ENCODE data around the gene LYPLAL1. TPM values are rescaled to one million over a fixed set of nuclear protein-coding genes. Genes with fewer than 3 reads are reported as not detected.

The LYPLAL1 gene
- total and polyA plus RNA-seq, 2 of the 13 experiments (the other 11 are each of a cell fraction or from before 2014, with no cell fraction given), result 17.0 to 31.6 TPM

- no peak overlapping the region for H2AFZ ChIP-seq (ENCODE audit: low read length)
- ChIA-PET POLR2A (no interaction called here), CTCF (ENCODE audit: low intra/inter-chr PET ratio, low total read pairs) (no interaction called here)
- no peaks in the 10 kb centered on the region for H3K4me1 ChIP-seq (ENCODE audit: insufficient read depth, low read length)
- DNase-seq (ENCODE audit: low spot score) (no peak), ATAC-seq (no peak), FAIRE-seq (no peak)
- no peak overlapping the region for H3K4me3 ChIP-seq (replicated peaks in 1 of 3; ENCODE audit: insufficient read depth in 1 of 3, low read depth in 2 of 3, low read length in 3 of 3)
- H3K9ac ChIP-seq (ENCODE audit: insufficient read depth, low read depth, low read length), result no peak overlapping the region
- no peaks in the 10 kb centered on the region for H3K36me3 ChIP-seq (replicated peaks in 1 of 2; ENCODE audit: control insufficient read depth in 1 of 2, insufficient read depth in 2 of 2, low read length in 2 of 2)
- H3K4me2 ChIP-seq (ENCODE audit: low read depth, low read length), result no peak overlapping the region
- no peaks in the 10 kb centered on the region for H3K9me3 ChIP-seq (ENCODE audit: low read length)
- no peak overlapping the region for H3K27ac ChIP-seq (ENCODE audit: extremely low read length, insufficient read depth, low read length)
- 3% methylated on average over 1 of the region's 1 CpG for WGBS (ENCODE audit: low lambda C conversion rate)
- H3K79me2 ChIP-seq (ENCODE audit: insufficient read depth, low read length), result no peaks in the 10 kb centered on the region
- in situ Hi-C loops (cut with HindIII; ENCODE audit: extremely low pct_ligation_motif_present, low pct_unique_long_range_greater_than_20kb) (no loop called here), intact Hi-C loops (cut with micrococcal nuclease; ENCODE audit: unreplicated experiment) (no loop called here)
- H3K27me3 ChIP-seq (ENCODE audit: control insufficient read depth in 1 of 2, insufficient read depth in 2 of 2, low read length in 2 of 2), result no peaks in the 10 kb centered on the region
- BruUV-seq (replicated peaks), result no TSS peak
- H4K20me1 ChIP-seq (ENCODE audit: insufficient read depth, low read length), result no peaks in the 10 kb centered on the region
- TF ChIP-seq PRDM10 (CRISPR knock-in tag; IDR thresholded peaks at IDR 0.05; ENCODE audit: low read depth), result no peak
- TF ChIP-seq ARHGAP35 (CRISPR knock-in tag; IDR thresholded peaks at IDR 0.05; ENCODE audit: borderline replicate concordance), result no peak
- TF ChIP-seq ZNF605 (CRISPR knock-in tag; IDR thresholded peaks at IDR 0.05), result no peak
- TF ChIP-seq GLI4 (CRISPR knock-in tag; IDR thresholded peaks at IDR 0.05; ENCODE audit: borderline replicate concordance), result no peak
- no peak for TF ChIP-seq ZNF788 (CRISPR knock-in tag; IDR thresholded peaks at IDR 0.05; ENCODE audit: borderline replicate concordance)
- no peak for TF ChIP-seq GZF1 (CRISPR knock-in tag; IDR thresholded peaks at IDR 0.05)
- TF ChIP-seq ZNF232 (CRISPR knock-in tag; IDR thresholded peaks at IDR 0.05; ENCODE audit: borderline replicate concordance), result no peak
- TF ChIP-seq MEIS1 (CRISPR knock-in tag; IDR thresholded peaks at IDR 0.05; ENCODE audit: borderline replicate concordance), result no peak
- TF ChIP-seq, protein P1, sequence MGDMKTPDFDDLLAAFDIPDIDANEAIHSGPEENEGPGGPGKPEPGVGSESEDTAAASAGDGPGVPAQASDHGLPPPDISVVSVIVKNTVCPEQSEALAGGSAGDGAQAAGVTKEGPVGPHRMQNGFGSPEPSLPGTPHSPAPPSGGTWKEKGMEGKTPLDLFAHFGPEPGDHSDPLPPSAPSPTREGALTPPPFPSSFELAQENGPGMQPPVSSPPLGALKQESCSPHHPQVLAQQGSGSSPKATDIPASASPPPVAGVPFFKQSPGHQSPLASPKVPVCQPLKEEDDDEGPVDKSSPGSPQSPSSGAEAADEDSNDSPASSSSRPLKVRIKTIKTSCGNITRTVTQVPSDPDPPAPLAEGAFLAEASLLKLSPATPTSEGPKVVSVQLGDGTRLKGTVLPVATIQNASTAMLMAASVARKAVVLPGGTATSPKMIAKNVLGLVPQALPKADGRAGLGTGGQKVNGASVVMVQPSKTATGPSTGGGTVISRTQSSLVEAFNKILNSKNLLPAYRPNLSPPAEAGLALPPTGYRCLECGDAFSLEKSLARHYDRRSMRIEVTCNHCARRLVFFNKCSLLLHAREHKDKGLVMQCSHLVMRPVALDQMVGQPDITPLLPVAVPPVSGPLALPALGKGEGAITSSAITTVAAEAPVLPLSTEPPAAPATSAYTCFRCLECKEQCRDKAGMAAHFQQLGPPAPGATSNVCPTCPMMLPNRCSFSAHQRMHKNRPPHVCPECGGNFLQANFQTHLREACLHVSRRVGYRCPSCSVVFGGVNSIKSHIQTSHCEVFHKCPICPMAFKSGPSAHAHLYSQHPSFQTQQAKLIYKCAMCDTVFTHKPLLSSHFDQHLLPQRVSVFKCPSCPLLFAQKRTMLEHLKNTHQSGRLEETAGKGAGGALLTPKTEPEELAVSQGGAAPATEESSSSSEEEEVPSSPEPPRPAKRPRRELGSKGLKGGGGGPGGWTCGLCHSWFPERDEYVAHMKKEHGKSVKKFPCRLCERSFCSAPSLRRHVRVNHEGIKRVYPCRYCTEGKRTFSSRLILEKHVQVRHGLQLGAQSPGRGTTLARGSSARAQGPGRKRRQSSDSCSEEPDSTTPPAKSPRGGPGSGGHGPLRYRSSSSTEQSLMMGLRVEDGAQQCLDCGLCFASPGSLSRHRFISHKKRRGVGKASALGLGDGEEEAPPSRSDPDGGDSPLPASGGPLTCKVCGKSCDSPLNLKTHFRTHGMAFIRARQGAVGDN (CRISPR knock-in tag; IDR thresholded peaks at IDR 0.05), result no peak
- TF ChIP-seq ZGPAT (CRISPR knock-in tag; IDR thresholded peaks at IDR 0.05), result no peak
- TF ChIP-seq ISX (CRISPR knock-in tag; conservative IDR thresholded peaks at IDR 0.05), result no peak
- TF ChIP-seq ZBTB33 (CRISPR knock-in tag; IDR thresholded peaks at IDR 0.05), result no peak
Observed at GRCh38 chr1:219132939-219133338, 40.7 kb upstream of the LYPLAL1 start.
